T-helper 9 cell (primary cell): Measurements from ENCODE around the gene PRDM12.

Source experiments
- DNase-seq: peaks from one replicate; pipeline ENCODE4 v3.0.0-alpha.2; 2020
- total RNA-seq, 2 donors: gene quantifications; one replicate each; lab custom pipeline; 2026; lab: John Stamatoyannopoulos, UW

The PRDM12 gene
- total RNA-seq, result 0 to 0.07 reads per million in 2 donors

- DNase-seq, result no peak
Measured at GRCh38 chr9:130664251-130665028, at the start of gene PRDM12. PRDM12 (plus strand) TSS chr9:130664594; CDS start chr9:130664654, 60 bp downstream.

- DNase-seq, result no peak
Measured at GRCh38 chr9:130616451-130616850, 47.9 kb upstream of the PRDM12 start.

- DNase-seq, result no peak
Measured at GRCh38 chr9:130623466-130623865, 40.9 kb upstream of the PRDM12 start.

GRCh38 chr9:130624154-130624553, 40.2 kb upstream of the PRDM12 start:
- no peak for DNase-seq

- no peak for DNase-seq
Measured at GRCh38 chr9:130626249-130626996, 38.0 kb upstream of the PRDM12 start.

GRCh38 chr9:130627051-130627450, 37.3 kb upstream of the PRDM12 start:
- DNase-seq, result no peak

- DNase-seq, result no peak
Measured at GRCh38 chr9:130627896-130628792, 36.2 kb upstream of the PRDM12 start.

GRCh38 chr9:130629443-130630070, 34.8 kb upstream of the PRDM12 start:
- no peak for DNase-seq

GRCh38 chr9:130630071-130630450, 34.3 kb upstream of the PRDM12 start:
- DNase-seq, result no peak

- DNase-seq, result no peak
Measured at GRCh38 chr9:130630506-130631330, 33.7 kb upstream of the PRDM12 start.

- DNase-seq, result no peak
Measured at GRCh38 chr9:130631331-130632080, 32.9 kb upstream of the PRDM12 start.

- no peak for DNase-seq
Measured at GRCh38 chr9:130632081-130632710, 32.2 kb upstream of the PRDM12 start.

- DNase-seq, result no peak
Measured at GRCh38 chr9:130632841-130633240, 31.6 kb upstream of the PRDM12 start.

GRCh38 chr9:130633336-130634190, 30.8 kb upstream of the PRDM12 start:
- no peak for DNase-seq

GRCh38 chr9:130634191-130634768, 30.1 kb upstream of the PRDM12 start:
- DNase-seq, result no peak

- DNase-seq, result no peak
Measured at GRCh38 chr9:130634801-130635200, 29.6 kb upstream of the PRDM12 start.

GRCh38 chr9:130635306-130635705, 29.1 kb upstream of the PRDM12 start:
- DNase-seq, result no peak

GRCh38 chr9:130635721-130636647, 28.4 kb upstream of the PRDM12 start:
- no peak for DNase-seq
